ENCODE data around the gene KIFC3.
"Not testable (repeated sequence)": the region's sequence is repeated elsewhere in the genome, so short reads cannot be mapped to it uniquely, and the experiment has no call there.

KIFC3 gene

DNA sequence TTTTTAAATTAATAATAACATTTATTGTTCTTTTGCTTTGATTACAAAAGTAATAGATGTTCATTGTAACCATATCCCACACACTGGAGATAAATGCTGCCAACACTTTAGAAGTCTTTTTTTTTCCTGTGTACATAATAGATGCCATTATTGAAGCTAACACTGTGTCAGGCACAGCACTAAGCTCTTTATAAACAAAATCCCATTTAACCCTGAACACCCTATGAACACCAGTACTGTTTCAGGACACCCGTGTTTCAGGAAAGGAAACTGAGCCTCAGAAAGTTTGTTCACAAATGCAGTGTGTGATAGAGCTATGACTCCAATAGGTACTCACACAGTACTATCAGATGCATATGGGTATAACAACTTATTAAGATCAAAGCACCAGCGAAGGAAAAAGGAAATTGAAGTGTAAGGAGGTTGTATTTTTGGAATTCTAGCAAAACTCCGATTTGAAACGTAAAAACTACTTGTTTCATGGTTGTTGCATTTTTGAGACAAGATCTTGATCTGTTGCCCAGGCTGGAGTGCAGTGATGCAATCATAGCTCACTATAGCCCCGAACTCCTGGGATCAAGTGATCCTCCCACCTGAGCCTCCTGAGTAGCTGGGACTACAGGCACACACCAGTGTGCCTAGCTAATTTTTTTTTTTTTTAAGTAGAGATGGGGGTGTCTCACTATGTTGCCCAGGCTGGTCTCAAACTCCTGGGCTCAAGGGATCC is 2.0 kb upstream of the KIFC3 start:
- no peak for DNase-seq

DNA sequence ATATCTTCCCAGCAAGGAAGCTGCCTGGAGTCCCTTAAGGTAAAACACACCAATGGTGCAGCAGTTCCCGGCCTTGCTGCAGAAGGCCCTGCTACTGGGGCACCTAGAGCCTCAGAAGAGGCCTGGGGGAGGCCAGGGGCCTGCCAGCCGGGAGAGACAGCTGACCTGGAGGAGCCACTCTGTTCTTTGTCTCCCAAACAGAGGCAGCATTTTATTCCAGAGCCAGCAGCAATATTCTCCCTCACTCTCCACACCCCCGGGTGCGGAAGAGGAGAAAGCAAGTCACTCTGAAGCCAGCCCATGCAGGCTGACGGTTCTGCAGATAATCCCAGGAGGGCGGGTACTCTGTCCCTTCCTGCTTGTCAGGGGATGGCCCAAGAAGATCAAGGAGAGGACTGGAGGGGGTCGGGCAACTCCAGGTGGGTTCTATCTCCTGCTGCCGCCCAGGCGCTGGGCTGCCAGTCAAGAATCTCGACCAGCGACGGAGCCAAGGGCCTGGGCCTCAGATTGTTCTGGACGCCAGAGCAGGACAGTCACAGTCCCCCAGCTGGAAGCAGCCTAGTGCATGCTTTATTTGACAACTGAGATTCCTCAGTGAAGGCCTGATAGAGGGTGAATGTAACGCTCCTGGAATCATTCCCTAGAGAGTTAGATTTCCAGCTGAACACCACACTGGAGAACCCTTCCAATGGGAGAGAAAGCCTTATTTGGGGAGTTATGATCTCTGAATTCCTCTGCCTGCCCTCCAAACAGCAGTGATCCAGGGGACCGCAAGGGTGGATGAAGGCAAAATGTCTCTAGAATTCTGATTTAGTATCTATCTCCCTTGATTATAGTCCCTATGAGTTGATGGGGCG is 1.1 kb upstream of the KIFC3 start:
- DNase-seq = no peak

DNA sequence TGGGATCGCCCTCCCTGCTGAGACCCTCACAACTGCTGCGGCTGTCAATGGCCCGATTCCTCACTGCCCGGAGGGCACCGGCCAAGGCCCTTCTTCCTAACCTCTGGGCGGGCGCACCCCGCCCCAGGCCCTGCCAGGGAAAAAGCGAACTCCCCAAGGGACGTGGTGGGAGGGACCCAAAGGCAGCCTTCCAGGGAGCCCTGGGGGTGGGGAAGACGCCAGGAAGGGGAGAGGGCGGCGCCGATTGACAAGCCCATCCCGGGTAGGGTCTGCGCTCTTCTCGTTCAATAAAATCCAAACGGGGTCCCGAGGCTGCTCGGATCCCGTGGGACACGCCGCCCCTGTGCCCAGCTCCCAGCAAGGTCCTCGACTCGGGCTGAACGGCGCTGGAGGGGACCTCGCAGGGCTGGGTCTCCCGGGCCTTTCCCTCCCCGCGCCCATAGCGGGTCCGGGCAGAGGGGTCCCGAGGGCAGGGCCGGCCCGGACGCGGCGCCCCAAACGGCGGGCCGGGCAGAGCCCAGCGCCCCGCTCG is 416 bp downstream of the KIFC3 start:
- DNase-seq = no peak

DNA sequence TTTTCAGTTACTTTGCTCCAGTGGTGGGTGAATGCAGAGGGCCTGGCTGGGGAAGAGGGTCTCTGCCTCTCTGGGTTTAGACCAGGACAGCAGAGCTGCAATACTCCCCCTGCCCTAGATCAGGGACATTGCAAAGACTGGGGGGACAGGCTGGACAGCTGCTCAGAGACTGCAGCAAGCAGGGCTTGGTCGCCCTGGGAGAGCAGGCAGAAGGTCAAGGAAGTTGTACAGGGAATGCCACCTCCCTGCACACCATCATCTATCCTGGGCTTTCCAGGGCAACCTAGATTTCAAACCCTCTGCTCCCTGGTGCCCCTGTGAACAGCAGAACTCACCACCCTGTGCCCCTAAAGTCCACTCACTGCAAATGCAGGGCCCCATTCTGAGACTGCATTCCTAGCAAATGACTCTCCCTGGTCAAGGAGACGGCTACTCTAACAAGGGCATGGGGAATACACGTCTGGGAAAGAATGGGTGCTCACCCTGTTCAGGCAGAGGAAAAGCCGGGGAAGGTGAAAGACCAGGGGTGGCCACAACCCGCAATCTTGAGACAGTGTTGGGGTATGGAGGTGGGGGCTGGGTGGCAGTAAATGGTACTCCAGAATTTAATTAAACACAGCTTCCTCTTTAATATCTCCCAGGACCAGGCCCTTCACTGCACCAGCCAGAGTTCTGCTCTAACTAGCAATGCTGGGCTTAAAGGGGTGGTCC is 1.0 kb downstream of the KIFC3 start:
- no peak for DNase-seq

DNA sequence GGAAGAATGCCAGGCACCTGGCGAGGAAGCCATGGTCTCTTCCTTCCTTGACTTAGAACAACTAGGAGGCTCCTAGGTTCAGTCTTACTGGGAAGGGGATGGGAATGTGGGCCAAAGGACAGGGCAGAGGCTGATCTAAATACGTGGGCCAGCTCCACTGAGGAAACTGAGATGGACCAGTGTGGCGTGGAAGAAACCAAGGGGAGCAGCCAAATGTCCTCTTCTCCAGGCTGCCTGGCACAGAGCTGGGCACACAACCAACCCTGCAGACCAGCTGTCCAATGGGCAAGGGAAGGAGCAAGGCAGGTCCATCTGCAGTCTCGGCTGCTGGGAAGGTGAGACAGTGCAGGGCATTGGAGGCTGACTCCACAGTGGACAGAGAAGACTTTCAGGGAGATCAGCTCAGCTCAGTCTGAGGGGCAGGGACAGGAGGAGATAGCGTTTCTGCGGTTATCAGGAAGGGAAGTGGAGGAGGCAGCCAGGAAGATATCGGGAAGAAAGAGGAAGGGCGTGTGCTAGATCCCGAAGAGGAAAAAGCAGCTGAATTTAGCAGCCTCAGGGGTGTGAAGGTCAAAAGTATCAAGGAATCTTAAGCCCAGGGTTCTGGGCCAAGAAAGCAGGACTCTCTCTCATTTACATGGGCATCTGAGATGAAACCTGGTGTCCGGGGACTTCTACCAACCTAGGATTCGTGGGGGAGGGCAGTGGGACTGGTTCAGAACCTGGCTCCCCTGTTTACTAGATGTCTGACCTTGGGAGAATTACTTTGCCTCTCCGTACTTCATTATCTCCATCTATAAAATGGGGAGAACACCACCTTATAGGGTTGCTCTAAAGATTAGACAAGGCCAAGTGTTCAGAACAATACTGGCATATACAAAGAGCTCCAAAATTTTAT is 1.8 kb downstream of the KIFC3 start:
- no peak for DNase-seq

DNA sequence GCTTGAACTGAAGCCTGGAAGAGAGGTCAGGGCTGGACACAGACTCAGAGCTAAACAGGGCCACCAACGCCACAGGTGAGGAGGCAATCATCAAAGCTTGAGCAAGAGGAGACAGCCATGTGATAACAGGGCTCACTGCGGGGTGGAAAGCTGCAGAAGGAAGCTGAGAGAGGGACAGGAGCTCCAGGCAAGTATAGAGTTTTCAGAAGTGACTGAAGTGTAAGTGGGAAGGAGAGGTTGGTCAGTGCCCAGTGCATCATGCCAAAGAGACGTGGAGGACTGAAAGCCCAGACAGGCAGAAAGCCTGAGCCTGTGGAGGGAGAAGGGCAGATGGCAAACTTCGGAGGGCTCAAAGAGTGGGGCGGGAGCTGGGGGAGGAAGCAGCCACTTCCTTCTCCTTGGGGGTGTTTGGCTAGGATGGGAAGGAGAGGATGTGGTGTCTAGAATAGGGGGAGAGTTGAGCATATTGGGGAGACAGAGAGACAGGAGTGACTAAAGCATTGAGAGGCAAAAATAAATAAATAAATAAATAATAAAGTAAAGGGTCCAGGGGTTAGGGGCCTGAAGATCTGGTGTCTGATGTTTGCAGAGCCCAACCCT is 2.6 kb downstream of the KIFC3 start:
- DNase-seq = no peak

DNA sequence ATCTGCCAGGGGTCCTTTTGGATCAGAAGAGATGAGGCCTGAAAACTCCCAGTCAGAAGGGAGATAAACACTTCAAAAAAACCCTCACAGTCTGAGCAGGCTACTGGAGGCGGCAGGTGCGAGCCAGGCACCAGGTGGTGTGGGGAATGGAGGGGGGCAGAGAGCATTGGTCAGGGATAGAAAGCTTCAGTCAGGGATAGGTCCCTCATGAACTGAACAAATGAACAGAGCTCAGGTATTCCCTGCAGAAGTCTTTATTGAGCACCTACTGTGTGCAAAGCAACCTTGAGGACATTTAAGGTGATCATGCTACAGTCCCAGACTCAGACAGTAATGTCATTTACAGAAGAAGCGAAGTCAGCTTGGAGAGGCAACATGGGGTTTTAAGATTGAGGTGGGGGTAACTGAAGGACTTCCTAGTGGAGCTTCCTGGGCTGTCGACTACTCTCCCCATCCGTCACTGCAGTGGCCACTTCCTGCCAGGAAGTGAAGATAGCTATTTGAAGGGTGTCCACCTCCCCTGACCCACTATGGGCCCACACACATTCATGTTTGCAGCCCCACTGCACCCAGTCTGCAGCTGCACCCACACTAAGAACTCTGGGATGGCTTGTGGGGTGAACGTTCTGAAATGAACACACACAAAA is 3.2 kb downstream of the KIFC3 start:
- no peak for DNase-seq

DNA sequence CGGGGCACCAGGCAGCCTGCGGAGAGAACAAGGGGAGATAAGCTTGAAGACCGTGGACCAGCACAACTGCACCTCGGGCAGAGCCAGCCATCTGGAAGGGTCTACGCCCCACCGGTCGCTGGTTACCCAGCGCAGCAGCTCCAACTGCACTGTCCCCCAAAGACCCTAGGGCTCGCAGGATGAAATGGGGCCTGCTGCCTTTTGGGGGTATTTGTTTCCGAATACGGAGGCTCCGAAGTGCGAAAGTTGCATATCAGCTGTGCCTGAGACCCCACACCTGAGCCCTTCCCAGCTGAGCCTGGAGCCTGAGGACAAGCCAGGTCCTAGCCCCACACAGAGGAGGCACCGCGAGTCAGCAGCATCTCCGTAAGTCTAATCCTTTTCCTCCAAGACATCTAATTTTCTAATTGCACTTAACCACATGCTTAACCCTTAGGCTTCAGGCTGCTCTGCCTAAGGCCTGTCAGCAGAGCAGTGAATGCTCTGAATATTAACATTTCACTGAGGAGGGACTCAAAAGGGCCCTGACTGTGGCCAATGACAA is 4.0 kb downstream of the KIFC3 start:
- DNase-seq = no peak

DNA sequence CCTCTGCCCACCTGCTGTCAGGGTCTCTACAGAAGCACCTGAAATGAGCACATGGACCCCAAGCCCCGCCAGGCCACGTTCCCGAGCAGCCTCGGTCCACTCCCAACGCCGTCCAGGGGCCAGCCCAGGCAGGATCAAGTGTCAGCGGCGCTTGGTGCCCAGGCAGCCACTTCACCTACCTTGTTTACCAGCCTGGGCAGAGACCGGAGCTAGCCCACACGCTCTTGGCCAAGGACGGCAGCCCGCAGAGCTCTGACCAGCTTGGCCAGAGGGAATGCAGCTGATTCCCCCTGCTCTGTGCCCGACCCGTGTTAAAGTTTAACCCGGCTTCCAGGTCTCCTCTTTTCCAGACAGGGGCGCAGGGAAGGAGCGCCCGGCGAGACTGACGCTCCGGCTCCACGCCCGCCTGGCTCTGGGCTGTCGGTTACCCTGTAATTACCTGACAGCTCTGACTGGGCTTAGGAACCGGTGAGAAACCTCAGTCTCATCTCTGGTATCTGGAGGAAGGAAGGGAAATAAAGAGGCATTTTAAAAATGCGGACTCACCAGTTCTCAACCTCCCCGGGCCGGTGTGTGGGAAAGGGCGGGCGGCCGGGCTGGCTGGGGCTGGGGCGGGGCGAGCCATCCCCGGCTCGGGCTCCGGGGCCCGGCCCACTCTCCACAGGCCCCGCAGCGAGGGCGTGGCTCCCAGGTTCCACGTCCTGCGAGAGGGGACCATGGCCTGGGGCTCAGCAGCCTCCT is 4.6 kb downstream of the KIFC3 start:
- DNase-seq = no peak

DNA sequence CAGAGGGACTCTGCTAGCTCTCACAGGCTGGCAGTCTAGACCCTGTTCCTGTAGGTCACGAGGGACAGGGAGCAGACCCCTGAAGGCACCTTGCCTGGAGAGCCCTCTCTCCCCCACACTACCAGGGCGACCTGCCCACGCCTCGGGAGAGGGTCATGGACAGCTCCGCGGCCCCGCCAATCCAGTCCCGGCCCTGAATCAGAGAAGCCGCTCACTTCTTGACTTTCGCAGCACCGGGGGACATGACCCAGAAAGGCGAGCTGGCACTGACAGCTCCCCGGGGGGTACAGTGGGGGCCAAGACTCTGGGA is 5.1 kb downstream of the KIFC3 start:
- DNase-seq = no peak

DNA sequence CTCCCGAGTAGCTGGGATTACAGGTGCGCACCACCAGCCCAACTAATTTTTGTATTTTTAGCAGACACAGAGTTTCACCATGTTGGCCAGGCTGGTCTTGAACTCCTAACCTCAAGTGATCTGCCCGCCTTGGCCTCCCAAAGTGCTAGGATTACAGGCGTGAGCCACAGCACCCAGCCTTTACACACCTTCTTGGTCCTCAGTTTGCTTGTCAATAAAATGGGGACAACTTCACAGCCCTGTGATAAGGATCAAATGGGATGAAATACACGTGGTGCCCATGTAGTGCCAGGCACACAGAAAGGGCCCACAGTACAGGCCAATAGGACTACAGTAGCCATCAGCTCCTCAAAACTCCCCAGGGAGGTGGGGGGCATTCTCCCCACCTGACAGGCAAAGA is 6.3 kb downstream of the KIFC3 start:
- not testable (repeated sequence) for DNase-seq

DNA sequence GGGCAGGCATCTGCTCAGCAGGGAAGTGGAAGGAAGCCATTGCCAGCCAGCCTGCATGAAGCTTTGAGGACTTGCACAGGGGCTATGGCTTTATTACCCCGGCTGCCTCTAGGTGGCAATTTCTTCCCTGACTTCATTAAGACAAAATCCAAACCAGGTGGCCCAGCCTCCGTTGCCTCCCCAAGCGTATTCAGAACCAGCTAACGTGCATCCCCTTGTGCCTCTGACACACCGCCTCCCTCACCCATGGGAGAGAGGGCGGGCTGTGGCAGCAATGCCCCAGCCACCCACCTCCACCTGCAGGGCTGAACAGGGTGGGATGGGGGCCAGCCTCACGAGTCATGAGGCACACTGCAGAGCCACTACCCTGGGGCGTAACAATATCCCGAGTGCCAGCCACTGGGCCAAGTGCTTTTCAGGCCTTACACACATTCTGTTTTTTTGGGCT is 6.8 kb downstream of the KIFC3 start:
- peak; percentile 9 for DNase-seq

DNA sequence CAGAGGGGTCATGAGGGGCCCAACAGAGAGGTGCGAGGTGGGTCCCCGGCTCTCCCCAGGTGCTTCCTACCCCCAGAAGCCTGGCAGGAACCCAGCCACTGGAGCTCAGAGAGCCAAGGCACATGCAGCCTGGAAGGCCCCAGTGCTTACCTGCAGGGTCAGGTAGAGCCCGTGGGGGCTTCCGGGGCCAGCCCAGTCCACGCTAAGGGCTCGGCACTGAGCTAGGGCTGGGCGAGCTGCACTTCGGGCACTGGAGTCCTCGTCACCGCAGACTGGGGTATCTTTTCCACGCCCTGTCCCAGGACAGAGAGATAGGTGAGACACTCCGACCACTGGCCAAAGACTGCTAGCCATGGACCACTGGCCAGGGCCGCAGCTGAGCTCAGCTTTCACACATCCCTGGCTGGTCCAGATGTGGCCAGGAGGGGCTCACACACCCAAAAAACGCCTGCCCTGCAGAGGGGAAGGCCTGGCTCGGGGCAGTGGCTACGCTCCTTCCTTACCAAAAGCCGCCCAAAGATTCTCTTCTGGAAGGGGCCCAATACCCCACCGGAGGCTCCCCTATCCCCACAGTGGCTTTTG is 7.4 kb downstream of the KIFC3 start:
- DNase-seq = no peak

DNA sequence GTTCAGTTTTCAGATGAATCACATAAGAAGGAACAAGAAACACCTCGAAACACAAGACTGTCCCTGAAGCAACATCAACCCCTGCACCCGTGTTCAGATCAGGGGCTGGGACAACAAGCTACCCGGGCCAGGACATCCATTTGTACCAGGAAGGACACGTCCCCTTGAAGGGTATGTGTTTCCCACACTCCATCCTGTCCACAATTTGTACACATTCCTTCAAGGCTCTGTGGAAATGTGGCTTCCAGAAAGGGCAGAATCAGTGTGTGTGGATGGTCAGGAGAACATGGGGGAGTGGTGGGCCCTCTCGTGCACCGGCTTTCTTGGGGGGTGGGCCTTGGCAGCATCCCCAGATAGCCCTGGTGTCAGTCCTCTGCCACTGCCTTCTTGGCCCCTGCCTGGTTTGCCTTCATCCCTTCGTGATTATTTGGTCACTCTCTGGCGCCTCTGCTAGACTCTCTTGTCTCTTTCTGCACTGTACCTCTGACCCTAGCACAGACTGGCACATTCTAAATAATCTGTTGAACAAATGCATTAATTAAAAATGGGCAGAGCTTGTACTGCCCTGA is 10.3 kb downstream of the KIFC3 start:
- DNase-seq = no peak

DNA sequence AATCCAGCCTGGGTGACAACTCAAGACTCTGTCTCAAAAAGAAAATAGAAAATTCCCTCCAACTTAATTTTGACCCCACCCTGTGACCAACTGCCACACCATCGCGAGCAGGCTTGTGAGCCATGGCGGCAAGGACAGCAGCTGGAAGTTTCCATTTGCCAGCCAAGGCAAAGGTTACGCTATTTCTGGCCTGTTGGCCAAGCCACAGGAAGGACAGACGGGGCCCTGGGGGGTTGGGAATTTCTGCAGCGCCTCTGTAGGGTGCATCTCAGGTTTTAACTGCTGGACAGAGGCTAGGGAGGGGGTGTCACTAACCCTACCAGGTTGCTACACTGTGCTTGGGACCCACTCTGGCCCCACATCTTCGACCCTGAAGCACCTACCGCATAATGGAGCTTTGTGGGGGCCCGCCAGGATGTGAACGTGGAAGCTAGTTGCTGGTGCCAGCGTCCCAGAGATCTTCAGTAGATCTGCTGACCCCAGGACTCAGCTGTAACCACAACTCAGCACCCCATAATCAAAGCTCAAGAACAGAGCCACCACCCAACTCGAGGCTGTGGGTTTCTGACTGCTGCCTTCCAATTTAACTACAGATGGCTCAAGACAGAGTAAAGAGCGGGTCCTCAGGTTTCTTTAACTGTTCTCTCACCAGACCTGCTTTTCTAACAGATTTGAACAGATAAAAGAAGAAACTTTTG is 10.9 kb downstream of the KIFC3 start:
- DNase-seq = no peak

DNA sequence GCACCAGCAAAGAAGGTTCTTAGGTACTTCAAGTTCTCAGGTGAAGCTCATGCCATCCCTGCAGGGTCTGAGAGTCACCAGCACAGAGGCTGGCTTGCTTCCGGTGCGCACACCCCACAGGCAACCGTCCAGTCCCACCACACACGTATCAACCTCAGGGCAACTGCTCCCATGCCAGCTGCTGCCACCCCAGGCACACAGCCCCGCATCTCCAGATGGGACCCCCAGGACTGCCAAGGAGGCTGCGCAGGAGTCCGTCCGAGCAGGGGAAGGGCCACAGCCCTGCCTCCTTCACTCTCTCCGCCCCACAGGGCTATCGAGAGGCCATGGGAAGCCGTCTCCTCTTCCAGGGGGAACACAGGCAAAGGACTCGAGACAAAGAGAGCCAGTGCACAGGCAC is 13.3 kb downstream of the KIFC3 start:
- no peak for DNase-seq

DNA sequence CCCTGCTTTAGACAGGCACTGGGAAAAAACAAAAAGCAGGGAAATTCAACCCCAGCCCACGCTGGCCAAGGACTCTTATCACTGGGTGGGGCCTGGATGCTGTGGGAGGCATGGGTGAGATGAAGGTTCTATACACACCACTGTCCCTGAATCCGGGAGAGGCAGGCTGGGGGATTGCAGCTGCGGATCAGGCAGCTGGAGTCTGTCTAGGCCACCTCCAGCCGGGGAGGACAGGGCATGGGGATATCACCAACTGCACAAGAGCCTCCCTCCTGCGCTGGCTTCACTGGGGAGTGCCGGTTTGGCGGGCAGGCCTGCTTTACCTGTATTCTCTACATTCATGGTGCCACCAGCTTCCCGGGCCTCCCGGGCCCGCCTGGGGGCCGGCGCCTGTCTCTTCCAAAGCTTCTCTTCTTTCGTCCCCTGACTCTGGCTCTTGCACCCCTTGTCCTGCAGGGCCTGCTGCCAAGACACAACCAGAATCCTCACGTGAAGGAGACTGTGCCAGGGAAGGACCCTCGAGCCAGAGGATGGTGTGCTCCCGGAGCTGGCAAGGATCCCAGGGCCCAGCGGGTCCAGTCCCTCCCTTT is 13.9 kb downstream of the KIFC3 start:
- DNase-seq = no peak

DNA sequence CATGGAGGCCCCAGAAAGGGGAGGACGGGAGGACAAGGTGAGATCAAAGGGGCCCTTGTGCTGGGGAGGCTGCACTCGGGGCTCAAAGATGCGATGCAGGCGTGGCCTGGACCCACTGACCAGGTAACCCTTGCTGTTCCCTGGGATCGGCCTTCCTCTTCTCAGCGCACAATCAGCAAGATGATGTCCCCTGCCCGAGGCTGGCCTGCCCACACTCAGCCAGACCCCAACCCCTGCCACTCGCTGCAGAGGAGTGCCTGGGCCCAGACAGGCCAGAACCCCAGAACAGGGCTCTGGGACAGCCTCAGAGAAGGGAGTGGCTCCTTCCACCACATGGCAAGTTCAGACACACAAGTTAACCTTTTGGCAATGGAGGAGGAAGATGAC is 14.8 kb downstream of the KIFC3 start:
- DNase-seq = no peak

All from activated effector memory CD4-positive, alpha-beta T cell treated with Interleukin-2 at 50 U/mL for 16 hours (primary cell).